Measurements from ENCODE around the gene ZBTB9.

Gene ZBTB9

DNA sequence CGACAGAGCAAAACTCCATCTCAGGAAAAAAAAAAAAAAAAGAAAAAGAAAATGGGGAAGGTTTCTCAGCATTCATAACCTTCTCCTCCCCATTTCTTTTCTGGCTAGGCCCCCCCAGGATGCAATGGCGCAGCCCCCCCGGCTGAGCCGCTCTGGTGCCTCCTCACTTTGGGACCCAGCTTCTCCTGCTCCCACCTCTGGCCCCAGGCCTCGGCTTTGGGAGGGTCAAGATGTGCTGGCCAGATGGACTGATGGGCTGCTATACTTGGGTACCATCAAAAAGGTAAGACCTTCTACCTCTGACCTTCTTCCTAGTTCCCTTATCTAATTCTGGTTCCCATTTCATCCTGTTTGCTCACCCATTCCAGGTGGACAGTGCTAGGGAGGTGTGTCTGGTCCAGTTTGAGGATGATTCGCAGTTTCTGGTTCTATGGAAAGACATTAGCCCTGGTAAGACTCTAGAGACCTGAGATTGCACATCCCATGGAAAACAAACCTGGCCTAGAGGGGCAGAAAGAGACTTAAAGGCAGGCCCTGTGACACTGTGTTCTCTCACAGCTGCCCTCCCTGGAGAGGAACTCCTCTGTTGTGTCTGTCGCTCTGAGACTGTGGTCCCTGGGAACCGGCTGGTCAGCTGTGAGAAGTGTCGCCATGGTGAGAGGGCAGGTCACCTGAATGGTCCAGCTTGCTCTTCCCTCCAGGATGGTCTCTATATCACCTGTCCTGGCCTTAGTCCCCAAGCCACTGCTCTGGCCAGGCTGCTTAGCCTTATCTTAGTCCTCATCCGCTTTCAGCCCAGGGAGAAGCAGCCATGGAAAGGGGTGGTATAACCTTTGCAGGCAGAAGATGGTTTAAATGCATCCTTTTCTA lies 42.0 kb upstream of the ZBTB9 start:
- Histone ChIP-seq H3K4me1 (ENCODE audit: low read depth, poor library complexity, severe bottlenecking) (peaks cover 25% of the 10 kb centered on the region), H3K4me3 (IDR thresholded peaks at IDR 0.05; ENCODE audit: insufficient read depth, low read depth, low read length) (no peak overlapping the region), H3K79me2 (ENCODE audit: insufficient read depth, low read depth) (peaks cover 17% of the 10 kb centered on the region), H3K4me2 (peak overlapping the region; percentile 81; the same call in 1 of the 2 replicates), H3K9ac (no peak overlapping the region), H3K27me3 (ENCODE audit: insufficient read depth, low read depth) (no peaks in the 10 kb centered on the region), H2AFZ (ENCODE audit: low read depth) (no peak overlapping the region), H3K27ac (no peak overlapping the region), H4K20me1 (ENCODE audit: insufficient read depth) (no peaks in the 10 kb centered on the region), H3K36me3 (ENCODE audit: insufficient read depth) (no peaks in the 10 kb centered on the region)
- TF ChIP-seq, protein P1, sequence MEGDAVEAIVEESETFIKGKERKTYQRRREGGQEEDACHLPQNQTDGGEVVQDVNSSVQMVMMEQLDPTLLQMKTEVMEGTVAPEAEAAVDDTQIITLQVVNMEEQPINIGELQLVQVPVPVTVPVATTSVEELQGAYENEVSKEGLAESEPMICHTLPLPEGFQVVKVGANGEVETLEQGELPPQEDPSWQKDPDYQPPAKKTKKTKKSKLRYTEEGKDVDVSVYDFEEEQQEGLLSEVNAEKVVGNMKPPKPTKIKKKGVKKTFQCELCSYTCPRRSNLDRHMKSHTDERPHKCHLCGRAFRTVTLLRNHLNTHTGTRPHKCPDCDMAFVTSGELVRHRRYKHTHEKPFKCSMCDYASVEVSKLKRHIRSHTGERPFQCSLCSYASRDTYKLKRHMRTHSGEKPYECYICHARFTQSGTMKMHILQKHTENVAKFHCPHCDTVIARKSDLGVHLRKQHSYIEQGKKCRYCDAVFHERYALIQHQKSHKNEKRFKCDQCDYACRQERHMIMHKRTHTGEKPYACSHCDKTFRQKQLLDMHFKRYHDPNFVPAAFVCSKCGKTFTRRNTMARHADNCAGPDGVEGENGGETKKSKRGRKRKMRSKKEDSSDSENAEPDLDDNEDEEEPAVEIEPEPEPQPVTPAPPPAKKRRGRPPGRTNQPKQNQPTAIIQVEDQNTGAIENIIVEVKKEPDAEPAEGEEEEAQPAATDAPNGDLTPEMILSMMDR (conservative IDR thresholded peaks at IDR 0.05; ENCODE audit: low read depth, low read length) = no peak

DNA sequence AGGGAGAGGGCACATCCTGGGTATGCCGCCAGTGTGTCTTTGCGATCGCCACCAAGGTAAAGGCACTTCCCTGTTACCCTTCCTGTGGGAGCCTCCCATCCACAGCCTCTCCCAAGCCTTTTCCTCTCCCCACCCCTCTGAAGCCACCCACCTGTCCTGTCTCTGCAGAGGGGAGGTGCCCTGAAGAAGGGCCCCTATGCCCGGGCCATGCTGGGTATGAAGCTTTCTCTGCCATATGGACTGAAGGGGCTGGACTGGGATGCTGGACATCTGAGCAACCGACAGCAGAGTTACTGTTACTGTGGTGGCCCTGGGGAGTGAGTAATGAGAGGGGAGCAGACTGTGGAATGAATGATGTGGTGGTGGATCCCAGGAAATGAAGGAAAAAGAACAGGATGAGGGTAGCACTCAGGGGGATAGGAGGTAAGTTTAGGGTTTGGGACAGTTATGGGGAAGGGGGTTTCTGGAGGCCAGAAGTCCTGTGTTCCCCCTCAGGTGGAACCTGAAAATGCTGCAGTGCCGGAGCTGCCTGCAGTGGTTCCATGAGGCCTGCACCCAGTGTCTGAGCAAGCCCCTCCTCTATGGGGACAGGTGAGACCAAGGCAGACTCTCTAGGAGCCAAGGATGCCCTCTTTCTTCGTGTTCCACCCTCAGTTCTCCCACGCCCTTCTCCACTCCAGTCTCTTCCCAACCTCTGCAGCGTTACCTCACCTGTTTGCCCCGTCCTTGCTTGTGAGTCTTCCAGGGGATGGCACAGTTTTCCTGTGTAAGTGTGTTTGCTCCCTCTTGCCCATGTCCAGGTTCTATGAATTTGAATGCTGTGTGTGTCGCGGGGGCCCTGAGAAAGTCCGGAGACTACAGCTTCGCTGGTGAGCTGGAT lies 40.9 kb upstream of the ZBTB9 start:
- Histone ChIP-seq H3K4me3 (IDR thresholded peaks at IDR 0.05; ENCODE audit: insufficient read depth, low read depth, low read length) (no peak overlapping the region), H3K27ac (no peak overlapping the region), H4K20me1 (ENCODE audit: insufficient read depth) (no peaks in the 10 kb centered on the region), H2AFZ (ENCODE audit: low read depth) (no peak overlapping the region), H3K27me3 (ENCODE audit: insufficient read depth, low read depth) (no peaks in the 10 kb centered on the region), H3K4me1 (ENCODE audit: low read depth, poor library complexity, severe bottlenecking) (peaks cover 27% of the 10 kb centered on the region), H3K36me3 (ENCODE audit: insufficient read depth) (no peaks in the 10 kb centered on the region), H3K4me2 (no peak overlapping the region), H3K79me2 (ENCODE audit: insufficient read depth, low read depth) (peaks cover 21% of the 10 kb centered on the region), H3K9ac (no peak overlapping the region)
- TF ChIP-seq, protein P1 (conservative IDR thresholded peaks at IDR 0.05; ENCODE audit: low read depth, low read length) = no peak

DNA sequence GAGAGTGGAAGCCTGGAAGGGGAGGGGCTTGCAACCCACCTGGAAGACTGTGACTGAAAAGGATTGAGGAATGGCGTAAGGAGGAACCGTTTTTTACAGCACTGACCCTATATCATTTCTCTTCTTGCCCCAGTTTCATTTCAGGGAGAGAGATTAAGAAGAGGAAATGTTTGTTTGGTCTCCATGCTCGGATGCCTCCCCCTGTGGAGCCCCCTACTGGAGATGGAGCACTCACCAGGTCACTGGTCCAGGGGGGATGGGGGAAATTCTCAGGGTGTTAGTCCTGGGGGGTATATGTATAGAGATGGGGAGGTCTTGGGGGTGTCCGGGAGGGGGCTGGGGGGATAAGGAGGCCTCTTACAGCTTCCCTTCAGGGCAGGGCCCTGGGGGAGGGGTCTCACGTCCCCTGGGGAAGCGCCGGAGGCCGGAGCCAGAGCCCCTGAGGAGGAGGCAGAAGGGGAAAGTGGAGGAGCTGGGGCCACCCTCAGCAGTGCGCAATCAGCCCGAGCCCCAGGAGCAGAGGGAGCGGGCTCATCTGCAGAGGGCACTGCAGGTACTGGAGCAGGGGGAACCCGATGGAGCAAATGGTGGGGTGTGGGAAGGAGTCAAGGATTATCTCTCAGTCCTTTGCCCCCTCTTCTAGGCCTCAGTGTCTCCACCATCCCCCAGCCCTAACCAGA lies 39.6 kb upstream of the ZBTB9 start:
- Histone ChIP-seq H3K4me2 (no peak overlapping the region), H4K20me1 (ENCODE audit: insufficient read depth) (no peaks in the 10 kb centered on the region), H3K79me2 (ENCODE audit: insufficient read depth, low read depth) (peaks cover 21% of the 10 kb centered on the region), H3K27ac (no peak overlapping the region), H3K4me3 (IDR thresholded peaks at IDR 0.05; ENCODE audit: insufficient read depth, low read depth, low read length) (no peak overlapping the region), H3K27me3 (ENCODE audit: insufficient read depth, low read depth) (no peaks in the 10 kb centered on the region), H2AFZ (ENCODE audit: low read depth) (no peak overlapping the region), H3K36me3 (ENCODE audit: insufficient read depth) (no peaks in the 10 kb centered on the region), H3K4me1 (ENCODE audit: low read depth, poor library complexity, severe bottlenecking) (peaks cover 34% of the 10 kb centered on the region), H3K9ac (no peak overlapping the region)
- TF ChIP-seq, protein P1 (conservative IDR thresholded peaks at IDR 0.05; ENCODE audit: low read depth, low read length) = 0 out of 2 replicates have a peak, but pooled peaks have one; percentile 34

DNA sequence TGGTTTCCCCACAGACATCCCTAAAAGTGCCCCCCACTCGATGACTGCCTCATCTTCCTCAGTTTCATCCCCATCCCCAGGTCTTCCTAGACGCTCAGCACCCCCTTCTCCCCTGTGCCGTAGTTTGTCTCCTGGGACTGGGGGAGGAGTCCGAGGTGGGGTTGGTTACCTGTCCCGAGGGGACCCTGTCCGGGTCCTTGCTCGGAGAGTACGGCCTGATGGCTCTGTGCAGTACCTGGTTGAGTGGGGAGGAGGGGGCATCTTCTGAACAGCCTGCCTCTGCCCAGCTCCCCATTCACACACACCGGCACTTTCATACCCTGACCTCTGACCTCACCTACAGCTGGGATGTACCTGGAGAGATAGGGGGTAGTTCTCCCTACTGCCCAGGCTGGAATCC lies 38.5 kb upstream of the ZBTB9 start:
- TF ChIP-seq, protein P1 (conservative IDR thresholded peaks at IDR 0.05; ENCODE audit: low read depth, low read length) = no peak
- H3K27ac ChIP-seq = no peak overlapping the region
- H3K36me3 ChIP-seq (ENCODE audit: insufficient read depth) = no peaks in the 10 kb centered on the region
- H3K4me3 ChIP-seq (IDR thresholded peaks at IDR 0.05; ENCODE audit: insufficient read depth, low read depth, low read length) = no peak overlapping the region
- peaks cover 21% of the 10 kb centered on the region for H3K79me2 ChIP-seq (ENCODE audit: insufficient read depth, low read depth)
- no peaks in the 10 kb centered on the region for H3K27me3 ChIP-seq (ENCODE audit: insufficient read depth, low read depth)
- H3K9ac ChIP-seq = no peak overlapping the region
- no peak overlapping the region for H2AFZ ChIP-seq (ENCODE audit: low read depth)
- H3K4me1 ChIP-seq (ENCODE audit: low read depth, poor library complexity, severe bottlenecking) = peaks cover 33% of the 10 kb centered on the region
- no peaks in the 10 kb centered on the region for H4K20me1 ChIP-seq (ENCODE audit: insufficient read depth)
- H3K4me2 ChIP-seq = peak overlapping the region; percentile 90

All from KMS-11 (cell line).